Measurements from ENCODE around the gene CD4. TPM values are rescaled to one million over a fixed set of nuclear protein-coding genes. Genes with fewer than 3 reads are reported as not detected.

Gene CD4
- total RNA-seq, 2 donors from 2014 or later, result 126 to 141 TPM

DNA sequence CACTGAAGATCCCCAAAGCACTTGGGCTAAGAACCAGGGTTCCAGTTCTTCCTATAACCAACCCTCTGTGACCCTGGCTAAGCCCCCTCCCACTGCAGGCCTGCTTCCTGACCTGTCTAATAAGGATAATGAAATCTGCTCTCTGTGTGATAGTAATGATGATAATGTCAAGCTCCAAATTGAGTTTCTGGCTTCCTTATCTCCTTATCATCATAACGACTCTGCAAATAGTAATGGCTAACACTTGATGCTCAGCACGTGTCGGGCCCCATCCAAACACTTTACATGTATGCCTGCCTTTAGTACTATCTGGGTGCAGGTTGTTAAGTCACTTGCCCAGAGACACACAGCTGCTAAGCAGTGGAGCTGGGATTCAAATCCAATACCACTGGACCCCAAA is 27.3 kb downstream of the CD4 start:
- DNase-seq, result no peak
- peaks cover 16% of the 10 kb centered on the region for H3K4me1 Mint-ChIP-seq (ENCODE audit: low read depth)
- no peak overlapping the region for H3K27ac Mint-ChIP-seq
- no peaks in the 10 kb centered on the region for H3K27me3 Mint-ChIP-seq (ENCODE audit: low read depth)
- ATAC-seq (replicated peaks in 1 of 2), result no peak
- H3K36me3 Mint-ChIP-seq (ENCODE audit: insufficient read depth in 2 of 2), result peaks cover 6 to 7% of the 10 kb centered on the region in 2 donors
- H3K4me3 Mint-ChIP-seq, result no peak overlapping the region
- H3K9me3 Mint-ChIP-seq, result no peaks in the 10 kb centered on the region

DNA sequence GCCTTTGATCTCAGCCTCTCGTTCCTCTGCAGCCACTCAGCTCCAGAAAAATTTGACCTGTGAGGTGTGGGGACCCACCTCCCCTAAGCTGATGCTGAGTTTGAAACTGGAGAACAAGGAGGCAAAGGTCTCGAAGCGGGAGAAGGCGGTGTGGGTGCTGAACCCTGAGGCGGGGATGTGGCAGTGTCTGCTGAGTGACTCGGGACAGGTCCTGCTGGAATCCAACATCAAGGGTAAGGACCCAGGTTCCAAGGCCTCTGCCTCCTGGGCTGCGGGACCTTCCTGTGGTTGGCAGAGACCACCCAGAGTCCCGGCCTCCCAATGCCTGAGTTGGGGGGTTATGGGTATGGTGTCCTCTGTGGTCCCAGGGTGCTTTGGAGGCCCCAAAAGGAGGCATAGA is 27.8 kb downstream of the CD4 start:
- Mint-ChIP-seq H3K27me3 (ENCODE audit: low read depth) (peaks cover 3% of the 10 kb centered on the region), H3K9me3 (no peaks in the 10 kb centered on the region), H3K4me1 (ENCODE audit: low read depth) (peaks cover 11% of the 10 kb centered on the region), H3K36me3 (ENCODE audit: insufficient read depth in 2 of 2) (peaks cover 6 to 7% of the 10 kb centered on the region in 2 donors), H3K27ac (no peak overlapping the region), H3K4me3 (no peak overlapping the region)
- DNase-seq (no peak), ATAC-seq (replicated peaks in 1 of 2) (no peak)

GRCh38 chr12:6817662-6818157 is 28.4 kb downstream of the CD4 start:
- no peak overlapping the region for H3K27ac Mint-ChIP-seq
- H3K4me3 Mint-ChIP-seq, result no peak overlapping the region
- ATAC-seq (replicated peaks in 1 of 2) (no peak), DNase-seq (no peak)
- peaks cover 6 to 7% of the 10 kb centered on the region in 2 donors for H3K36me3 Mint-ChIP-seq (ENCODE audit: insufficient read depth in 2 of 2)
- peaks cover 9% of the 10 kb centered on the region for H3K4me1 Mint-ChIP-seq (ENCODE audit: low read depth)
- peaks cover 9% of the 10 kb centered on the region for H3K27me3 Mint-ChIP-seq (ENCODE audit: low read depth)
- H3K9me3 Mint-ChIP-seq, result no peaks in the 10 kb centered on the region

GRCh38 chr12:6818222-6818621 is 28.9 kb downstream of the CD4 start:
- Mint-ChIP-seq H3K4me3 (no peak overlapping the region), H3K27me3 (ENCODE audit: low read depth) (peaks cover 14% of the 10 kb centered on the region), H3K36me3 (ENCODE audit: insufficient read depth in 2 of 2) (peaks cover 6 to 7% of the 10 kb centered on the region in 2 donors), H3K9me3 (no peaks in the 10 kb centered on the region), H3K4me1 (ENCODE audit: low read depth) (peaks cover 9% of the 10 kb centered on the region), H3K27ac (no peak overlapping the region)
- ATAC-seq (replicated peaks in 1 of 2) (no peak), DNase-seq (no peak)

DNA sequence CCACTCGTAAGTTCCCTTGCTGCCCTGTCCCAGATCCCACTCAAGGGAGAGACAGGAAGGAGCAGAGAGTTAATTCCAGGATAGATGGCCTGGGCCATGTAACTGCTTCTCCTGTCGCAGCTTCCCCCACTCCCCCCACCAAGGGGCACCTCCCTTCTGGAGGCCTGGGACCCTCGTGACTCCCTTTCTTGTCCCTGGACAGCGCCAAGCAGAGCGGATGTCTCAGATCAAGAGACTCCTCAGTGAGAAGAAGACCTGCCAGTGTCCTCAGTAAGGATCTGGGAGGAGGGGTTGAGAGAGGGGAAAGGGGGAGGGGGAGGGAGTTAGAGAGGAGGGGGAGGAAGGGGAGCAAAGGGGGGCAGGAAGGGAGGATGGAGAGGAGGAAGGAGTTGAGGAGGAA is 29.3 kb downstream of the CD4 start:
- DNase-seq (no peak), ATAC-seq (replicated peaks in 1 of 2) (no peak)
- H3K9me3 Mint-ChIP-seq, result no peaks in the 10 kb centered on the region
- peaks cover 15% of the 10 kb centered on the region for H3K27me3 Mint-ChIP-seq (ENCODE audit: low read depth)
- H3K27ac Mint-ChIP-seq, result no peak overlapping the region
- no peak overlapping the region for H3K4me3 Mint-ChIP-seq
- peaks cover 6 to 7% of the 10 kb centered on the region in 2 donors for H3K36me3 Mint-ChIP-seq (ENCODE audit: insufficient read depth in 2 of 2)
- peaks cover 9% of the 10 kb centered on the region for H3K4me1 Mint-ChIP-seq (ENCODE audit: low read depth)

DNA sequence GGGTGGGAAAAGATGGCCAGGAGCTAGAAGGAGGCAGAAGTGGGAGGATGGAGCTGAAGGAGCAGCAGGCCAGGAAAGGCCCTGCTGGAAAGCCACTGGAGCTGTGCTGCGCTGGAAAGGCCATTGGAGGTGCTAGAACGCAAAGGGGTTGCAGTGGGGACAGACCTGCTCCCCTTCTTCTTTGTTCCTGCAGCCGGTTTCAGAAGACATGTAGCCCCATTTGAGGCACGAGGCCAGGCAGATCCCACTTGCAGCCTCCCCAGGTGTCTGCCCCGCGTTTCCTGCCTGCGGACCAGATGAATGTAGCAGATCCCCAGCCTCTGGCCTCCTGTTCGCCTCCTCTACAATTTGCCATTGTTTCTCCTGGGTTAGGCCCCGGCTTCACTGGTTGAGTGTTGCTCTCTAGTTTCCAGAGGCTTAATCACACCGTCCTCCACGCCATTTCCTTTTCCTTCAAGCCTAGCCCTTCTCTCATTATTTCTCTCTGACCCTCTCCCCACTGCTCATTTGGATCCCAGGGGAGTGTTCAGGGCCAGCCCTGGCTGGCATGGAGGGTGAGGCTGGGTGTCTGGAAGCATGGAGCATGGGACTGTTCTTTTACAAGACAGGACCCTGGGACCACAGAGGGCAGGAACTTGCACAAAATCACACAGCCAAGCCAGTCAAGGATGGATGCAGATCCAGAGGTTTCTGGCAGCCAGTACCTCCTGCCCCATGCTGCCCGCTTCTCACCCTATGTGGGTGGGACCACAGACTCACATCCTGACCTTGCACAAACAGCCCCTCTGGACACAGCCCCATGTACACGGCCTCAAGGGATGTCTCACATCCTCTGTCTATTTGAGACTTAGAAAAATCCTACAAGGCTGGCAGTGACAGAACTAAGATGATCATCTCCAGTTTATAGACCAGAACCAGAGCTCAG is 30.0 kb downstream of the CD4 start:
- Mint-ChIP-seq H3K4me3 (no peak overlapping the region), H3K27me3 (ENCODE audit: low read depth) (peaks cover 16% of the 10 kb centered on the region), H3K27ac (no peak overlapping the region), H3K4me1 (ENCODE audit: low read depth) (peaks cover 9% of the 10 kb centered on the region), H3K9me3 (no peaks in the 10 kb centered on the region), H3K36me3 (ENCODE audit: insufficient read depth in 2 of 2) (peaks cover 6 to 7% of the 10 kb centered on the region in 2 donors)
- no peak for ATAC-seq (replicated peaks in 1 of 2)
- no peak for DNase-seq

- Mint-ChIP-seq H3K36me3 (ENCODE audit: insufficient read depth in 2 of 2) (peaks cover 6% of the 10 kb centered on the region in 2 donors), H3K27ac (no peak overlapping the region)
Measured at GRCh38 chr12:6820166-6820565, 30.8 kb downstream of the CD4 start.

DNA sequence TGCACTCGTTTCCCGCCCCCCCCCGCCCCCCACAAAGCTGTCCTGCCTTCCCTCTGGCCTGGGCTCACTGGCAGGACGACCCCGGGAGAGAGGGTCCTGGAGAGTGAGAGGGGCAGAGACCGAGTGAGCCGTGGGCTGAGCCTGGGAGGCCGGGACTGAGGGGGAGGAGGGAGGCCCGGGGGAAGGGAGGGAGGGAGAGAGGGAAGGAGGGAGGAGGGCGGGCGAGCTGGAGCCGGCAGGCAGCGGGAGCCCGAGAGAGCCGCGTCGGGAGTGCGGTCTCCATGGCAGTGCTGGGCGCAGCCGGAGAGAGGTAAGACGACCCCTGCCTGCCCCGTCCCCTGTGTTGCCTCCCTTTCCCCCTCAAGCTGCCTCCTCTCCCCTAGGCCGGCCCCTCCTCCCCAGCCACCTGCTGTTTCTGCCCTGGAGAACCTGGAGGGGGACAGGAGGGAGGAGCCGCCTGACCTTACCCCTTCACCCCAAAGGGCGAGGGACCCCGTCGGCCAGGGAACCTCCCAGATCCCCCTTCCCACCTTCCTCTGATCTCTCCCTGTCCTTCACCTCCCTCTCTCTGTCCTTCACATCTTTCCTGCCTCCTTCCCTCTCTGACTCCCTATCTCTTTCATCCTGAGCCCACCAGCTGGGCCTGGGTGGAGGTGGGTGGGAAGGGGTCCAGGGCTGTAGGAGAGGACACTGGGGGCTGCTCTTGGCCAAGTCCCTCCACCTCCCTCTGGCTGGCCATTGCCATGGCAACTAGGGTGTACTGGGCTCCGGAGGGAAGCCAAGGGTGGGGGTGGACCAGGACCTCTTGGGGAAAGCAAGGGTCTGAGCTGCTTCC is 32.5 kb downstream of the CD4 start, which contains the start of gene GPR162:
TSS of gene GPR162 (plus strand) at position 231 of the 835 bp plus-strand sequence. CDS start 2,078 bp downstream, outside the sequence.
- Mint-ChIP-seq H3K27ac (no peak within 1 kb of the TSS), H3K4me3 (peak within 1 kb of the TSS; percentile 57 to 69), H3K36me3 (ENCODE audit: insufficient read depth in 2 of 2) (peaks cover 6% of the 10 kb centered on the region in 2 donors), H3K27me3 (ENCODE audit: low read depth) (peaks cover 37% of the 10 kb centered on the region), H3K9me3 (no peaks in the 10 kb centered on the region), H3K4me1 (ENCODE audit: low read depth) (peaks cover 14% of the 10 kb centered on the region)
- ATAC-seq (replicated peaks in 1 of 2), result peak; percentile 4 to 6
- DNase-seq, result no peak

More at GRCh38 chr12:6820166-6820565, 30.8 kb downstream of the CD4 start:
- H3K27me3 Mint-ChIP-seq (ENCODE audit: low read depth), result peaks cover 24% of the 10 kb centered on the region
- DNase-seq (no peak), ATAC-seq (replicated peaks in 1 of 2) (no peak)
- no peaks in the 10 kb centered on the region for H3K9me3 Mint-ChIP-seq
- peaks cover 9% of the 10 kb centered on the region for H3K4me1 Mint-ChIP-seq (ENCODE audit: low read depth)
- H3K4me3 Mint-ChIP-seq, result no peak overlapping the region

- no peaks in the 10 kb centered on the region for H3K9me3 Mint-ChIP-seq
- H3K4me1 Mint-ChIP-seq (ENCODE audit: low read depth), result peaks cover 20% of the 10 kb centered on the region
- H3K27ac Mint-ChIP-seq, result no peak overlapping the region
- peaks cover 4% of the 10 kb centered on the region in 2 donors for H3K36me3 Mint-ChIP-seq (ENCODE audit: insufficient read depth in 2 of 2)
- DNase-seq (no peak), ATAC-seq (replicated peaks in 1 of 2) (no peak)
- H3K4me3 Mint-ChIP-seq, result peak overlapping the region in 1 of 2 donors; percentile 40
- peaks cover 45% of the 10 kb centered on the region for H3K27me3 Mint-ChIP-seq (ENCODE audit: low read depth)
Measured at GRCh38 chr12:6822426-6823135, 33.3 kb downstream of the CD4 start.

GRCh38 chr12:6823182-6824084 is 34.1 kb downstream of the CD4 start:
- peaks cover 53% of the 10 kb centered on the region for H3K27me3 Mint-ChIP-seq (ENCODE audit: low read depth)
- no peak overlapping the region for H3K4me3 Mint-ChIP-seq
- H3K27ac Mint-ChIP-seq, result no peak overlapping the region

GRCh38 chr12:6824085-6824775 is 34.9 kb downstream of the CD4 start:
- H3K36me3 Mint-ChIP-seq (ENCODE audit: insufficient read depth in 2 of 2), result peaks cover 0 to 2% of the 10 kb centered on the region in 2 donors
- ATAC-seq (replicated peaks in 1 of 2), result no peak
- H3K4me1 Mint-ChIP-seq (ENCODE audit: low read depth), result peaks cover 30% of the 10 kb centered on the region
- no peak overlapping the region for H3K27ac Mint-ChIP-seq
- H3K27me3 Mint-ChIP-seq (ENCODE audit: low read depth), result peaks cover 59% of the 10 kb centered on the region
- no peak for DNase-seq
- H3K4me3 Mint-ChIP-seq, result no peak overlapping the region
- H3K9me3 Mint-ChIP-seq, result no peaks in the 10 kb centered on the region

More at GRCh38 chr12:6823182-6824084, 34.1 kb downstream of the CD4 start:
- Mint-ChIP-seq H3K36me3 (ENCODE audit: insufficient read depth in 2 of 2) (peaks cover 0 to 2% of the 10 kb centered on the region in 2 donors), H3K4me1 (ENCODE audit: low read depth) (peaks cover 26% of the 10 kb centered on the region), H3K9me3 (no peaks in the 10 kb centered on the region)
- ATAC-seq (replicated peaks in 1 of 2) (no peak), DNase-seq (no peak)
